Hepatocyte (in vitro differentiated cells): Measurements from ENCODE around the gene NVL. TPM values are rescaled to one million over a fixed set of nuclear protein-coding genes. Genes with fewer than 3 reads are reported as not detected.

Experiments used
- DNase-seq: peaks from one replicate; pipeline ENCODE4 v3.0.0-alpha.2; 2016; ENCODE audit warnings: low spot score
- H2AFZ ChIP-seq: fragments of 200-600 bp; sonication (generic); 2 replicates; pipeline ENCODE4 v1.6.0; 2016; ENCODE audit warnings: antibody characterized with exemption, mild to moderate bottlenecking
- H3K27ac ChIP-seq: fragments of 200-600 bp; sonication (generic); 2 replicates; pipeline ENCODE4 v1.5.1; 2016; ENCODE audit warnings: mild to moderate bottlenecking
- H3K27me3 ChIP-seq: fragments of 200-600 bp; sonication (generic); 2 replicates; pipeline ENCODE4 v1.6.1; 2016
- H3K36me3 ChIP-seq: fragments of 200-600 bp; sonication (generic); replicated peaks from 2 replicates; pipeline ENCODE4 v1.5.1; 2016; ENCODE audit warnings: low read depth; ENCODE audit not compliant: insufficient read depth
- H3K4me1 ChIP-seq: fragments of 200-600 bp; sonication (generic); 2 replicates; pipeline ENCODE4 v1.5.1; 2016; ENCODE audit warnings: mild to moderate bottlenecking, moderate library complexity; ENCODE audit not compliant: insufficient read depth
- H3K4me2 ChIP-seq: fragments of 200-600 bp; sonication (generic); 2 replicates; pipeline ENCODE4 v1.6.0; 2016
- H3K4me3 ChIP-seq: fragments of 200-600 bp; sonication (generic); 2 replicates; pipeline ENCODE4 v1.5.1; 2016; ENCODE audit warnings: mild to moderate bottlenecking
- H3K79me2 ChIP-seq: fragments of 200-600 bp; sonication (generic); 2 replicates; pipeline ENCODE4 v1.6.0; 2017; ENCODE audit warnings: mild to moderate bottlenecking
- H3K9me2 ChIP-seq: fragments of 200-600 bp; sonication (generic); replicated peaks from 2 replicates; pipeline ENCODE4 v1.6.0; 2017; ENCODE audit warnings: mild to moderate bottlenecking; ENCODE audit not compliant: insufficient read depth
- H3K9me3 ChIP-seq: fragments of 200-600 bp; sonication (generic); 2 replicates; pipeline ENCODE4 v1.5.1; 2016; ENCODE audit warnings: low read depth, mild to moderate bottlenecking
- H4K20me1 ChIP-seq: fragments of 200-600 bp; sonication (generic); 2 replicates; pipeline ENCODE4 v1.6.0; 2016; ENCODE audit warnings: mild to moderate bottlenecking; ENCODE audit not compliant: insufficient read depth, poor library complexity, severe bottlenecking
- EZH2 ChIP-seq: fragments of 200-600 bp; sonication (generic); IDR thresholded peaks from 2 replicates; pipeline ENCODE4 v1.6.1; 2016; ENCODE audit warnings: antibody characterized with exemption, mild to moderate bottlenecking, borderline replicate concordance
- EZH2phosphoT487 ChIP-seq: fragments of 200-600 bp; sonication (generic); IDR thresholded peaks from one replicate; pipeline ENCODE4 v1.6.1; 2018; ENCODE audit warnings: antibody characterized with exemption, mild to moderate bottlenecking, low read depth, moderate library complexity; ENCODE audit not compliant: unreplicated experiment, severe bottlenecking
- WGBS: methylation state at CpG from one replicate; pipeline ENCODE4 v1.1.6; 2016; ENCODE audit warnings: low lambda C conversion rate; ENCODE audit errors: missing lambda C conversion rate; 5-methylcytosine and 5-hydroxymethylcytosine counted together
- polyA plus RNA-seq: library from polyadenylated mRNA; unstranded; fragments of >200 nt; fragmentation: Nextera tagmentation; extraction: Ambion mirVana; gene quantifications from 2 replicates; pipeline ENCODE4 v1.2.1, GENCODE V29; 2016
- total RNA-seq: library from RNA; depleted of rRNA; stranded (reverse); fragments of >200 nt; gene quantifications from 2 replicates; pipeline ENCODE4 v1.2.3, GENCODE V29; 2014
- TF ChIP-seq, protein P1 (sequence below): fragments of 200-600 bp; sonication (generic); IDR thresholded peaks from 2 replicates; pipeline ENCODE4 v1.5.1; 2016; ENCODE audit warnings: antibody characterized with exemption, mild to moderate bottlenecking; ENCODE audit not compliant: poor library complexity

Gene NVL
- total and polyA plus RNA-seq, 2 experiments from 2014 or later: 15.9 to 34.7 TPM

GRCh38 chr1:224226849-224227502, 103.0 kb downstream of the NVL start:
- 92% methylated on average over 6 of the region's 6 CpGs for WGBS
- Histone ChIP-seq H3K9me2 (no peaks in the 10 kb centered on the region), H3K36me3 (no peaks in the 10 kb centered on the region), H3K4me3 (no peak overlapping the region), H3K27ac (no peak overlapping the region), H3K79me2 (no peaks in the 10 kb centered on the region), H3K9me3 (no peaks in the 10 kb centered on the region), H3K4me2 (no peak overlapping the region), H3K27me3 (no peaks in the 10 kb centered on the region), H3K4me1 (peaks cover 8% of the 10 kb centered on the region), H4K20me1 (no peaks in the 10 kb centered on the region), H2AFZ (no peak overlapping the region)
- TF ChIP-seq EZH2 (no peak), EZH2phosphoT487 (no peak)
- TF ChIP-seq, protein P1, sequence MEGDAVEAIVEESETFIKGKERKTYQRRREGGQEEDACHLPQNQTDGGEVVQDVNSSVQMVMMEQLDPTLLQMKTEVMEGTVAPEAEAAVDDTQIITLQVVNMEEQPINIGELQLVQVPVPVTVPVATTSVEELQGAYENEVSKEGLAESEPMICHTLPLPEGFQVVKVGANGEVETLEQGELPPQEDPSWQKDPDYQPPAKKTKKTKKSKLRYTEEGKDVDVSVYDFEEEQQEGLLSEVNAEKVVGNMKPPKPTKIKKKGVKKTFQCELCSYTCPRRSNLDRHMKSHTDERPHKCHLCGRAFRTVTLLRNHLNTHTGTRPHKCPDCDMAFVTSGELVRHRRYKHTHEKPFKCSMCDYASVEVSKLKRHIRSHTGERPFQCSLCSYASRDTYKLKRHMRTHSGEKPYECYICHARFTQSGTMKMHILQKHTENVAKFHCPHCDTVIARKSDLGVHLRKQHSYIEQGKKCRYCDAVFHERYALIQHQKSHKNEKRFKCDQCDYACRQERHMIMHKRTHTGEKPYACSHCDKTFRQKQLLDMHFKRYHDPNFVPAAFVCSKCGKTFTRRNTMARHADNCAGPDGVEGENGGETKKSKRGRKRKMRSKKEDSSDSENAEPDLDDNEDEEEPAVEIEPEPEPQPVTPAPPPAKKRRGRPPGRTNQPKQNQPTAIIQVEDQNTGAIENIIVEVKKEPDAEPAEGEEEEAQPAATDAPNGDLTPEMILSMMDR: no peak
- no peak for DNase-seq

- H3K9me3 ChIP-seq: no peaks in the 10 kb centered on the region
- H2AFZ ChIP-seq: no peak overlapping the region
- H3K27ac ChIP-seq: peak overlapping the region; percentile 31
- no peaks in the 10 kb centered on the region for H4K20me1 ChIP-seq
- peaks cover 8% of the 10 kb centered on the region for H3K4me1 ChIP-seq
- no peak overlapping the region for H3K4me3 ChIP-seq
- no peaks in the 10 kb centered on the region for H3K27me3 ChIP-seq
- 58% methylated on average over 12 of the region's 12 CpGs for WGBS
- no peak for DNase-seq
- no peaks in the 10 kb centered on the region for H3K9me2 ChIP-seq
- TF ChIP-seq EZH2 (no peak), EZH2phosphoT487 (no peak)
- TF ChIP-seq, protein P1: no peak
- H3K4me2 ChIP-seq: peak overlapping the region; percentile 27
- H3K79me2 ChIP-seq: no peaks in the 10 kb centered on the region
- H3K36me3 ChIP-seq: no peaks in the 10 kb centered on the region
Observed at GRCh38 chr1:224223819-224224714, 105.9 kb downstream of the NVL start.

- Histone ChIP-seq H3K27ac (peak overlapping the region; percentile 64), H2AFZ (no peak overlapping the region), H3K27me3 (no peaks in the 10 kb centered on the region), H3K4me3 (no peak overlapping the region), H3K9me2 (no peaks in the 10 kb centered on the region), H3K4me1 (peaks cover 7% of the 10 kb centered on the region), H3K36me3 (no peaks in the 10 kb centered on the region), H3K4me2 (no peak overlapping the region), H3K79me2 (no peaks in the 10 kb centered on the region), H4K20me1 (no peaks in the 10 kb centered on the region), H3K9me3 (no peaks in the 10 kb centered on the region)
- TF ChIP-seq, protein P1: no peak
- TF ChIP-seq EZH2phosphoT487: no peak
- 60% methylated on average over 7 of the region's 7 CpGs for WGBS
- DNase-seq: peak; percentile 69
Observed at GRCh38 chr1:224219612-224220059, 110.3 kb downstream of the NVL start.
